ENCODE results near the gene TBL1XR1. TPM values are rescaled to one million over a fixed set of nuclear protein-coding genes. Genes with fewer than 3 reads are reported as not detected.

TBL1XR1 gene
- total RNA-seq (100 to 1,000 TPM in 4 of 5 experiments, 10 to 100 TPM in 1; 98.9 to 173 (median 133) TPM), polyA plus RNA-seq (10 to 100 TPM; 20.8 to 25.5 TPM), total RNA-seq (115 reads per million, percentile 87 among the genes with 10 or more reads in this experiment)

- Histone ChIP-seq H3K4me3 (ENCODE audit: low read length) (peak within 1 kb of the TSS; percentile 91), H3K4me1 (ENCODE audit: control insufficient read depth in 2 of 2, insufficient read depth in 2 of 2, low read length in 2 of 2) (peaks cover 40 to 48% of the 10 kb centered on the region in 2 donors)
- peaks cover 0 to 2% (median 0%) of the 10 kb centered on the region in 5 donors for H3K27me3 Mint-ChIP-seq
Measured at GRCh38 chr3:177197041-177197726, at the start of gene TBL1XR1. TSS of gene TBL1XR1 (minus strand) at chr3:177197482. CDS start at chr3:177064977, 132,505 bp downstream.

GRCh38 chr3:177245250-177245649, 48.0 kb upstream of the TBL1XR1 start:
- Mint-ChIP-seq H3K4me3 (no peak overlapping the region), H3K36me3 (peaks cover 0 to 4% (median 0%) of the 10 kb centered on the region in 5 donors), H3K4me1 (peaks cover 0 to 9% (median 0%) of the 10 kb centered on the region in 7 donors), H3K9me3 (peaks cover 0 to 9% (median 4%) of the 10 kb centered on the region in 11 donors), H3K27me3 (no peaks in the 10 kb centered on the region), H3K27ac (no peak overlapping the region)
- H3K36me3 ChIP-seq (ENCODE audit: control insufficient read depth in 2 of 3, insufficient read depth in 3 of 3, low read length in 3 of 3), result no peaks in the 10 kb centered on the region
- DNase-seq (no peak), ATAC-seq (no peak)
- H3K4me1 ChIP-seq (ENCODE audit: control insufficient read depth in 2 of 2, insufficient read depth in 2 of 2, low read length in 2 of 2), result no peaks in the 10 kb centered on the region
- POLR2A ChIA-PET, result interaction anchor here (0.5 to 1.3 kb wide), 3 partner anchors 36 to 87 kb away, joined by 3 read pairs; no protein-coding TSS in a partner anchor
- intact Hi-C loops (cut with micrococcal nuclease), result no loop called here
- no peaks in the 10 kb centered on the region for H3K27me3 ChIP-seq (ENCODE audit: control insufficient read depth in 2 of 2, insufficient read depth in 2 of 2, low read length in 2 of 2)
- CTCF ChIA-PET, result no interaction called here
- H3K27ac ChIP-seq (ENCODE audit: low read depth, low read length), result no peak overlapping the region
- no peak overlapping the region for H3K4me3 ChIP-seq (ENCODE audit: low read length)
- H3K9me3 ChIP-seq (ENCODE audit: control insufficient read depth in 2 of 3, low read length in 3 of 3), result no peaks in the 10 kb centered on the region

More at GRCh38 chr3:177197041-177197726, at the start of gene TBL1XR1:
- H3K27me3 ChIP-seq (ENCODE audit: control insufficient read depth in 2 of 2, insufficient read depth in 2 of 2, low read length in 2 of 2), result no peaks in the 10 kb centered on the region
- Mint-ChIP-seq H3K36me3 (peaks cover 0 to 24% (median 9%) of the 10 kb centered on the region in 5 donors), H3K9me3 (peaks cover 0 to 5% (median 0%) of the 10 kb centered on the region in 11 donors), H3K4me1 (peaks cover 35 to 68% (median 64%) of the 10 kb centered on the region in 7 donors), H3K27ac (peak within 1 kb of the TSS; percentile 94 to 100 (median 98)), H3K4me3 (peak within 1 kb of the TSS; percentile 93 to 99 (median 98))
- no peaks in the 10 kb centered on the region for H3K9me3 ChIP-seq (ENCODE audit: control insufficient read depth in 2 of 3, low read length in 3 of 3)
- POLR2A ChIA-PET, result interaction anchor here (0.6 to 9.7 kb wide), 12 partner anchors 16 to 401 kb away, joined by 3 to 204 read pairs (median 6); no protein-coding TSS in a partner anchor
- DNase-seq, result peak; percentile 78 to 93 (median 90)
- intact Hi-C loops (cut with micrococcal nuclease), result loop anchor here (1.0 to 10.0 kb wide), 14 partner anchors 77 to 1950 kb away; partner anchors contain the start of gene PIK3CA (in 2 of the 2)
- CTCF ChIA-PET, result interaction anchor here (0.5 to 4.1 kb wide), 4 partner anchors 130 to 163 kb away, joined by 3 to 36 read pairs (median 6); no protein-coding TSS in a partner anchor
- H3K27ac ChIP-seq (ENCODE audit: low read depth, low read length), result peak within 1 kb of the TSS; percentile 94
- peaks cover 0 to 3% (median 0%) of the 10 kb centered on the region in 3 experiments for H3K36me3 ChIP-seq (ENCODE audit: control insufficient read depth in 2 of 3, insufficient read depth in 3 of 3, low read length in 3 of 3)
- ATAC-seq, result peak; percentile 81

- H3K27ac Mint-ChIP-seq, result no peak overlapping the region
- Histone ChIP-seq H3K9me3 (ENCODE audit: control insufficient read depth in 2 of 3, low read length in 3 of 3) (no peaks in the 10 kb centered on the region), H3K4me1 (ENCODE audit: control insufficient read depth in 2 of 2, insufficient read depth in 2 of 2, low read length in 2 of 2) (no peaks in the 10 kb centered on the region), H3K27me3 (ENCODE audit: control insufficient read depth in 2 of 2, insufficient read depth in 2 of 2, low read length in 2 of 2) (no peaks in the 10 kb centered on the region), H3K36me3 (ENCODE audit: control insufficient read depth in 2 of 3, insufficient read depth in 3 of 3, low read length in 3 of 3) (no peaks in the 10 kb centered on the region), H3K27ac (ENCODE audit: low read depth, low read length) (no peak overlapping the region), H3K4me3 (ENCODE audit: low read length) (no peak overlapping the region)
- peaks cover 0 to 9% (median 0%) of the 10 kb centered on the region in 7 donors for H3K4me1 Mint-ChIP-seq
- ATAC-seq, result no peak
- POLR2A ChIA-PET, result interaction anchor here (1.3 kb wide), 1 partner anchor 87 kb away, joined by 3 read pairs; no protein-coding TSS in a partner anchor
- intact Hi-C loops (cut with micrococcal nuclease), result loop anchor here in 1 of 2 donors (5.0 kb wide), 1 partner anchor 42 kb away; no protein-coding TSS in a partner anchor
- H3K9me3 Mint-ChIP-seq, result peaks cover 0 to 9% (median 5%) of the 10 kb centered on the region in 11 donors
- H3K36me3 Mint-ChIP-seq, result peaks cover 0 to 4% (median 0%) of the 10 kb centered on the region in 5 donors
- no peak for DNase-seq
- CTCF ChIA-PET, result no interaction called here
- H3K4me3 Mint-ChIP-seq, result no peak overlapping the region
- no peaks in the 10 kb centered on the region for H3K27me3 Mint-ChIP-seq
Measured at GRCh38 chr3:177244606-177245005, 47.3 kb upstream of the TBL1XR1 start.

- Mint-ChIP-seq H3K27me3 (no peaks in the 10 kb centered on the region), H3K4me3 (no peak overlapping the region)
- POLR2A ChIA-PET, result no interaction called here
Measured at GRCh38 chr3:177238686-177239216, 41.5 kb upstream of the TBL1XR1 start.

GRCh38 chr3:177237206-177237605, 39.9 kb upstream of the TBL1XR1 start:
- Mint-ChIP-seq H3K36me3 (peaks cover 0 to 3% (median 0%) of the 10 kb centered on the region in 5 donors), H3K27me3 (no peaks in the 10 kb centered on the region), H3K27ac (no peak overlapping the region), H3K4me3 (no peak overlapping the region), H3K4me1 (peaks cover 0 to 7% (median 5%) of the 10 kb centered on the region in 7 donors), H3K9me3 (peaks cover 0 to 7% (median 0%) of the 10 kb centered on the region in 11 donors)
- H3K4me3 ChIP-seq (ENCODE audit: low read length), result no peak overlapping the region
- no peak for ATAC-seq
- no peak for DNase-seq
- H3K27ac ChIP-seq (ENCODE audit: low read depth, low read length), result no peak overlapping the region
- ChIA-PET POLR2A (no interaction called here), CTCF (no interaction called here)
- H3K36me3 ChIP-seq (ENCODE audit: control insufficient read depth in 2 of 3, insufficient read depth in 3 of 3, low read length in 3 of 3), result no peaks in the 10 kb centered on the region
- H3K9me3 ChIP-seq (ENCODE audit: control insufficient read depth in 2 of 3, low read length in 3 of 3), result no peaks in the 10 kb centered on the region
- H3K27me3 ChIP-seq (ENCODE audit: control insufficient read depth in 2 of 2, insufficient read depth in 2 of 2, low read length in 2 of 2), result no peaks in the 10 kb centered on the region
- peaks cover 0 to 3% of the 10 kb centered on the region in 2 donors for H3K4me1 ChIP-seq (ENCODE audit: control insufficient read depth in 2 of 2, insufficient read depth in 2 of 2, low read length in 2 of 2)
- intact Hi-C loops (cut with micrococcal nuclease), result loop anchor here in 1 of 2 donors (5.0 kb wide), 1 partner anchor 35 kb away; no protein-coding TSS in a partner anchor

More at GRCh38 chr3:177238686-177239216, 41.5 kb upstream of the TBL1XR1 start:
- Histone ChIP-seq H3K27me3 (ENCODE audit: control insufficient read depth in 2 of 2, insufficient read depth in 2 of 2, low read length in 2 of 2) (no peaks in the 10 kb centered on the region), H3K4me1 (ENCODE audit: control insufficient read depth in 2 of 2, insufficient read depth in 2 of 2, low read length in 2 of 2) (peaks cover 0 to 3% of the 10 kb centered on the region in 2 donors), H3K36me3 (ENCODE audit: control insufficient read depth in 2 of 3, insufficient read depth in 3 of 3, low read length in 3 of 3) (no peaks in the 10 kb centered on the region), H3K4me3 (ENCODE audit: low read length) (no peak overlapping the region), H3K27ac (ENCODE audit: low read depth, low read length) (no peak overlapping the region), H3K9me3 (ENCODE audit: control insufficient read depth in 2 of 3, low read length in 3 of 3) (no peaks in the 10 kb centered on the region)
- intact Hi-C loops (cut with micrococcal nuclease), result loop anchor here in 1 of 2 donors (5.0 kb wide), 1 partner anchor 36 kb away; no protein-coding TSS in a partner anchor
- no peak overlapping the region for H3K27ac Mint-ChIP-seq
- peaks cover 0 to 3% (median 0%) of the 10 kb centered on the region in 5 donors for H3K36me3 Mint-ChIP-seq
- peaks cover 0 to 15% (median 5%) of the 10 kb centered on the region in 7 donors for H3K4me1 Mint-ChIP-seq
- ATAC-seq (no peak), DNase-seq (no peak)
- H3K9me3 Mint-ChIP-seq, result peaks cover 0 to 7% (median 0%) of the 10 kb centered on the region in 11 donors
- CTCF ChIA-PET, result no interaction called here

GRCh38 chr3:177236704-177237103, 39.4 kb upstream of the TBL1XR1 start:
- ATAC-seq (no peak), DNase-seq (no peak)
- Mint-ChIP-seq H3K36me3 (peaks cover 0 to 3% (median 0%) of the 10 kb centered on the region in 5 donors), H3K27me3 (no peaks in the 10 kb centered on the region), H3K4me3 (no peak overlapping the region), H3K9me3 (peaks cover 0 to 7% (median 0%) of the 10 kb centered on the region in 11 donors), H3K27ac (peak overlapping the region in 1 of 9 donors; percentile 12), H3K4me1 (peaks cover 0 to 7% (median 5%) of the 10 kb centered on the region in 7 donors)
- Histone ChIP-seq H3K4me3 (ENCODE audit: low read length) (no peak overlapping the region), H3K27ac (ENCODE audit: low read depth, low read length) (no peak overlapping the region), H3K36me3 (ENCODE audit: control insufficient read depth in 2 of 3, insufficient read depth in 3 of 3, low read length in 3 of 3) (no peaks in the 10 kb centered on the region), H3K27me3 (ENCODE audit: control insufficient read depth in 2 of 2, insufficient read depth in 2 of 2, low read length in 2 of 2) (no peaks in the 10 kb centered on the region), H3K9me3 (ENCODE audit: control insufficient read depth in 2 of 3, low read length in 3 of 3) (no peaks in the 10 kb centered on the region), H3K4me1 (ENCODE audit: control insufficient read depth in 2 of 2, insufficient read depth in 2 of 2, low read length in 2 of 2) (peaks cover 0 to 3% of the 10 kb centered on the region in 2 donors)
- ChIA-PET POLR2A (no interaction called here), CTCF (no interaction called here)
- intact Hi-C loops (cut with micrococcal nuclease), result loop anchor here in 1 of 2 donors (5.0 kb wide), 1 partner anchor 34 kb away; no protein-coding TSS in a partner anchor

All from naive thymus-derived CD4-positive, alpha-beta T cell (primary cell).